SK-N-MC (cell line): ENCODE results near the gene RBM4B.

ENCODE experiments used
- DNase-seq: peaks from one replicate; pipeline ENCODE4 v3.0.0-alpha.2; 2011; ENCODE audit warnings: low read depth, low spot score
- H3K27ac ChIP-seq: fragments of 200-600 bp; sonication (generic); 2 replicates; pipeline ENCODE4 v1.5.1; 2016; ENCODE audit warnings: mixed run types
- H3K36me3 ChIP-seq: fragments of 200-600 bp; sonication (generic); 2 replicates; pipeline ENCODE4 v1.6.1; 2017; ENCODE audit warnings: antibody characterized with exemption, low read length, mixed read lengths; ENCODE audit not compliant: insufficient read depth
- H3K4me3 ChIP-seq: fragments of 200-600 bp; sonication (generic); 2 replicates; pipeline ENCODE4 v1.5.1; 2016
- H3K9ac ChIP-seq: fragments of 200-600 bp; sonication (generic); 2 replicates; pipeline ENCODE4 v1.8.0; 2017; ENCODE audit warnings: mixed run types, mixed read lengths; ENCODE audit not compliant: insufficient read length
- H3K9me3 ChIP-seq: fragments of 200-600 bp; sonication (generic); 2 replicates; pipeline ENCODE4 v1.6.1; 2017; ENCODE audit warnings: low read depth, mild to moderate bottlenecking, antibody characterized with exemption, low read length, moderate library complexity, mixed read lengths
- EZH2 ChIP-seq: fragments of 200-600 bp; sonication (generic); IDR thresholded peaks from one replicate; pipeline ENCODE4 v1.6.1; 2017; ENCODE audit warnings: antibody characterized with exemption
- FOXP2 ChIP-seq: optimal IDR thresholded peaks from 2 replicates; pipeline ENCODE3; 2011; ENCODE audit warnings: mild to moderate bottlenecking, moderate library complexity; ENCODE audit not compliant: insufficient read depth; ENCODE audit errors: extremely low read length, control extremely low read depth
- POLR2AphosphoS5 ChIP-seq: IDR thresholded peaks from 2 replicates; pipeline ENCODE4 v1.6.1; 2012; ENCODE audit warnings: mild to moderate bottlenecking, low read depth, low read length, borderline replicate concordance

Gene RBM4B

GRCh38 chr11:66624450-66624849 lies 53.2 kb downstream of the RBM4B start:
- Histone ChIP-seq H3K9me3 (no peaks in the 10 kb centered on the region), H3K4me3 (no peak overlapping the region), H3K36me3 (peaks cover 94% of the 10 kb centered on the region), H3K9ac (no peak overlapping the region), H3K27ac (no peak overlapping the region)
- TF ChIP-seq FOXP2: no peak
- TF ChIP-seq POLR2AphosphoS5: no peak
- no peak for TF ChIP-seq EZH2
- DNase-seq: no peak

GRCh38 chr11:66619080-66619554 lies 58.6 kb downstream of the RBM4B start:
- no peak for DNase-seq
- Histone ChIP-seq H3K9me3 (no peaks in the 10 kb centered on the region), H3K9ac (no peak overlapping the region), H3K4me3 (peak overlapping the region; percentile 98), H3K36me3 (peaks cover 63% of the 10 kb centered on the region), H3K27ac (no peak overlapping the region)
- TF ChIP-seq POLR2AphosphoS5 (no peak), EZH2 (no peak), FOXP2 (no peak)

DNA sequence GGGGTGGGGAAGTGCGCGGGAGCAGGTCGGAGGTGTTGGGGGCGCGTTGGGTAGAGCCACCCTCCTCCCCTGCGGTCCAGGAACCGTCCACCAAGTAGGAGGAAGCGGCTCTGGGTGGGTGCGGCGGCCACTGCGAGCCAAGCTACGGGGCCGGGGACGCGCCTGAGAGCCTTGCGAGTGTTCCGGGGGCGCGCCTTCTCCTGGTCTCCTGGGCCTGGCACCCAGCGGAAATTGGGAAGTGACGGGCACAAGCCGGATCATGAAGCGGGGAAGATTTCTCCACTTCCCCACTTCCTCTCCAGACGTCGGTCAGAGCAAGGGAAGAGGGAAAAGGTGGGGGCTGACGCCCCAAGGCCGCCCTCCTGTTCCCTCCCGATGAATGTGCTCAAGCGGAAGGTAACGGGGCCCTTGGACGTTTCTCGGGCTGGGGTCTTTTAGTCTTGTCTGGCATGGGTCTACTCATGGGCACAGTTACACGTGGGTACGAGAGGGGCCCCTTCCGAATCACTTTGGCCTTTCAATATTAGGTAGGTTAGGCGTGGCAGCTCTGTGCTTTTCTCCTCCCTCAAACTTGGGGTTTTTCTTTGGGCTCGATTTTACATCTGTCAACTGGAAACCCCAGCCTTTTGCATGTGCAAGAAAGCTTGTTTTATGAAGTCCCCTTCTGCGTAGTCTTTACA lies 60.4 kb downstream of the RBM4B start:
- peak overlapping the region; percentile 98 for H3K4me3 ChIP-seq
- H3K9ac ChIP-seq: peak overlapping the region; percentile 96
- no peak for TF ChIP-seq EZH2
- TF ChIP-seq FOXP2: no peak
- TF ChIP-seq POLR2AphosphoS5: no peak
- no peak for DNase-seq
- H3K9me3 ChIP-seq: no peaks in the 10 kb centered on the region
- peaks cover 45% of the 10 kb centered on the region for H3K36me3 ChIP-seq
- H3K27ac ChIP-seq: no peak overlapping the region

- peak; percentile 99 for TF ChIP-seq POLR2AphosphoS5
- no peak for TF ChIP-seq EZH2
- peak; percentile 48 for TF ChIP-seq FOXP2
- peak within 1 kb of the TSS; percentile 99 for H3K9ac ChIP-seq
- H3K4me3 ChIP-seq: peak within 1 kb of the TSS; percentile 98
- H3K36me3 ChIP-seq: peaks cover 38% of the 10 kb centered on the region
- peak; percentile 96 for DNase-seq
- peak within 1 kb of the TSS; percentile 98 for H3K27ac ChIP-seq
- H3K9me3 ChIP-seq: no peaks in the 10 kb centered on the region
Observed at GRCh38 chr11:66616379-66617154, 61.1 kb downstream of the RBM4B start, which contains the start of gene RBM14. Gene RBM14, plus strand, starts transcription at chr11:66616630. Its CDS starts 91 bp downstream, at chr11:66616721.
